K562 (cell line): Measurements from ENCODE around the gene SLC35B4. TPM values are rescaled to one million over a fixed set of nuclear protein-coding genes. Genes with fewer than 3 reads are reported as not detected.
A peak's percentile ranks its signal among the peaks of the same experiment; 100 is the strongest.

Experiments
- MAZ ChIP-seq, 2 experiments: fragments of 450-650 bp in 1 of 2; sonication (generic) in 1 of 2; formaldehyde crosslinking; IDR thresholded peaks in 1 of 2; conservative IDR thresholded peaks in 1 of 2; 2 replicates each; pipeline versions ENCODE4 v1.4.0 to v1.5.0; 2020; ENCODE audit warnings: mild to moderate bottlenecking in 1 of 2, missing genetic modification reagents in 1 of 2
- POLR2AphosphoS2 ChIP-seq: IDR thresholded peaks from 2 replicates; pipeline ENCODE4 v1.6.1; 2012; ENCODE audit warnings: low read length, improper control_type of control experiment
- polyA plus RNA-seq, 8 experiments: library from polyadenylated mRNA; depleted of rRNA in 4 of 8; stranded (reverse) in 5 of 8; unstranded in 3 of 8; fragments of >200 nt; fragmentation: Nextera tagmentation in 2 of 8; fragmentation: Illumina TruSeq in 1 of 8; extraction: Ambion mirVana in 2 of 8; extraction: Trizol in 1 of 8; gene quantifications; 2 replicates each; pipeline versions ENCODE4 v1.2.1 to v1.2.3, GENCODE V29; 2011 to 2014; ENCODE audit warnings: inconsistent platforms in 1 of 8, missing spikeins in 1 of 8
- total RNA-seq, 7 experiments: library from RNA; depleted of rRNA in 6 of 7; stranded (reverse); fragments of >200 nt in 6 of 7; fragmentation: Illumina TruSeq in 2 of 7; extraction: Trizol in 2 of 7; gene quantifications; 2 replicates each; pipeline versions ENCODE4 v1.2.1 to v1.2.3, GENCODE V29; 2011 to 2021; ENCODE audit warnings: low replicate concordance in 1 of 7
- TF ChIP-seq, protein P1 (sequence below), 2 experiments: fragments of 450-650 bp; formaldehyde crosslinking in 1 of 2; IDR thresholded peaks; 2 replicates each; pipeline versions ENCODE4 v1.4.0 to v1.6.1; 2014 to 2020; ENCODE audit warnings: mild to moderate bottlenecking in 2 of 2, borderline replicate concordance in 1 of 2, low read depth in 1 of 2

SLC35B4 gene
- total and polyA plus RNA-seq, 9 of the 15 experiments (the other 6 are each of a cell fraction or from before 2014, with no cell fraction given): 6.1 to 34.9 (median 17.6) TPM

GRCh38 chr7:134298902-134299683, 17.6 kb downstream of the SLC35B4 start (continued):
- TF ChIP-seq, protein P1, sequence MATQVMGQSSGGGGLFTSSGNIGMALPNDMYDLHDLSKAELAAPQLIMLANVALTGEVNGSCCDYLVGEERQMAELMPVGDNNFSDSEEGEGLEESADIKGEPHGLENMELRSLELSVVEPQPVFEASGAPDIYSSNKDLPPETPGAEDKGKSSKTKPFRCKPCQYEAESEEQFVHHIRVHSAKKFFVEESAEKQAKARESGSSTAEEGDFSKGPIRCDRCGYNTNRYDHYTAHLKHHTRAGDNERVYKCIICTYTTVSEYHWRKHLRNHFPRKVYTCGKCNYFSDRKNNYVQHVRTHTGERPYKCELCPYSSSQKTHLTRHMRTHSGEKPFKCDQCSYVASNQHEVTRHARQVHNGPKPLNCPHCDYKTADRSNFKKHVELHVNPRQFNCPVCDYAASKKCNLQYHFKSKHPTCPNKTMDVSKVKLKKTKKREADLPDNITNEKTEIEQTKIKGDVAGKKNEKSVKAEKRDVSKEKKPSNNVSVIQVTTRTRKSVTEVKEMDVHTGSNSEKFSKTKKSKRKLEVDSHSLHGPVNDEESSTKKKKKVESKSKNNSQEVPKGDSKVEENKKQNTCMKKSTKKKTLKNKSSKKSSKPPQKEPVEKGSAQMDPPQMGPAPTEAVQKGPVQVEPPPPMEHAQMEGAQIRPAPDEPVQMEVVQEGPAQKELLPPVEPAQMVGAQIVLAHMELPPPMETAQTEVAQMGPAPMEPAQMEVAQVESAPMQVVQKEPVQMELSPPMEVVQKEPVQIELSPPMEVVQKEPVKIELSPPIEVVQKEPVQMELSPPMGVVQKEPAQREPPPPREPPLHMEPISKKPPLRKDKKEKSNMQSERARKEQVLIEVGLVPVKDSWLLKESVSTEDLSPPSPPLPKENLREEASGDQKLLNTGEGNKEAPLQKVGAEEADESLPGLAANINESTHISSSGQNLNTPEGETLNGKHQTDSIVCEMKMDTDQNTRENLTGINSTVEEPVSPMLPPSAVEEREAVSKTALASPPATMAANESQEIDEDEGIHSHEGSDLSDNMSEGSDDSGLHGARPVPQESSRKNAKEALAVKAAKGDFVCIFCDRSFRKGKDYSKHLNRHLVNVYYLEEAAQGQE (IDR thresholded peaks at IDR 0.05; ENCODE audit: borderline replicate concordance): peak; percentile 5; the same call in 1 of the 2 replicates
- TF ChIP-seq, protein P1 (CRISPR knock-in tag; IDR thresholded peaks at IDR 0.05; ENCODE audit: low read depth): no peak
- TF ChIP-seq POLR2AphosphoS2 (no peak), MAZ (CRISPR knock-in tag; conservative IDR thresholded peaks at IDR 0.05 in 1 of 2, IDR thresholded peaks at IDR 0.05 in 1 of 2) (no peak)
